SK-N-SH treated with all-trans-retinoic acid at 6 μM for 48 hours (cell line): ENCODE data around the gene SLC39A10.

Experiments used
- CREB5 ChIP-seq: fragments of 250-450 bp; sonication (Bioruptor Pico); IDR thresholded peaks from 2 replicates; pipeline ENCODE4 v1.5.1; 2020; ENCODE audit warnings: low read depth, mild to moderate bottlenecking, moderate library complexity
- OSR1 ChIP-seq: fragments of 250-450 bp; sonication (Bioruptor Pico); IDR thresholded peaks from 2 replicates; pipeline ENCODE4 v1.8.0; 2022; ENCODE audit warnings: moderate library complexity, mild to moderate bottlenecking, inconsistent platforms
- POU6F1 ChIP-seq: fragments of 250-450 bp; sonication (Bioruptor Pico); IDR thresholded peaks from 2 replicates; pipeline ENCODE4 v1.8.0; 2021; ENCODE audit warnings: low read depth, mild to moderate bottlenecking, moderate library complexity, borderline replicate concordance
- ZFP3 ChIP-seq: fragments of 250-450 bp; sonication (Bioruptor Pico); IDR thresholded peaks from 2 replicates; pipeline ENCODE4 v1.5.0; 2020; ENCODE audit warnings: mild to moderate bottlenecking, moderate library complexity

GRCh38 chr2:195613922-195614321 lies 43.1 kb upstream of the SLC39A10 start:
- TF ChIP-seq OSR1 (no peak), CREB5 (peak; percentile 99), POU6F1 (no peak), ZFP3 (CRISPR knock-in tag) (peak; percentile 80)
